Measurements from ENCODE around the gene CBR3. TPM values are rescaled to one million over a fixed set of nuclear protein-coding genes. Genes with fewer than 3 reads are reported as not detected.

Gene CBR3
- total and polyA plus RNA-seq, 2 of the 13 experiments (the other 11 are each of a cell fraction or from before 2014, with no cell fraction given), result not detected

- 100% methylated on average over 4 of the region's 6 CpGs for WGBS (ENCODE audit: low lambda C conversion rate)
- Histone ChIP-seq H3K4me2 (ENCODE audit: low read depth, low read length) (no peak overlapping the region), H3K36me3 (replicated peaks in 1 of 2; ENCODE audit: control insufficient read depth in 1 of 2, insufficient read depth in 2 of 2, low read length in 2 of 2) (peaks cover under 1 to 12% of the 10 kb centered on the region in 2 experiments; a peak in 3 of 5 replicates), H4K20me1 (ENCODE audit: insufficient read depth, low read length) (no peaks in the 10 kb centered on the region), H3K27ac (ENCODE audit: extremely low read length, insufficient read depth, low read length) (no peak overlapping the region), H3K9ac (ENCODE audit: insufficient read depth, low read depth, low read length) (no peak overlapping the region), H2AFZ (ENCODE audit: low read length) (no peak overlapping the region), H3K4me1 (ENCODE audit: insufficient read depth, low read length) (peaks cover 14% of the 10 kb centered on the region), H3K27me3 (ENCODE audit: control insufficient read depth in 1 of 2, insufficient read depth in 2 of 2, low read length in 2 of 2) (no peaks in the 10 kb centered on the region), H3K9me3 (ENCODE audit: low read length) (no peaks in the 10 kb centered on the region), H3K4me3 (replicated peaks in 1 of 3; ENCODE audit: insufficient read depth in 1 of 3, low read depth in 2 of 3, low read length in 3 of 3) (no peak overlapping the region), H3K79me2 (ENCODE audit: insufficient read depth, low read length) (no peaks in the 10 kb centered on the region)
- intact Hi-C loops (cut with micrococcal nuclease; ENCODE audit: unreplicated experiment), result no loop called here
- TF ChIP-seq ZNF766 (CRISPR knock-in tag; IDR thresholded peaks at IDR 0.05; ENCODE audit: borderline replicate concordance) (no peak), ZNF883 (CRISPR knock-in tag; IDR thresholded peaks at IDR 0.05; ENCODE audit: not compliant biosample characterization) (no peak)
- BruUV-seq (replicated peaks), result no TSS peak
- DNase-seq (ENCODE audit: low spot score) (no peak), ATAC-seq (no peak), FAIRE-seq (no peak)
- POLR2A ChIA-PET, result no interaction called here
- CTCF ChIA-PET (ENCODE audit: low intra/inter-chr PET ratio, low total read pairs), result no interaction called here
- in situ Hi-C loops (cut with HindIII; ENCODE audit: extremely low pct_ligation_motif_present, low pct_unique_long_range_greater_than_20kb), result no loop called here
Observed at GRCh38 chr21:36170823-36171222, 35.9 kb downstream of the CBR3 start.

GRCh38 chr21:36171336-36171735 is 36.5 kb downstream of the CBR3 start:
- WGBS (ENCODE audit: low lambda C conversion rate), result 84% methylated on average over 5 of the region's 5 CpGs
- ATAC-seq, result no peak
- no peak for FAIRE-seq
- Histone ChIP-seq H3K27me3 (ENCODE audit: control insufficient read depth in 1 of 2, insufficient read depth in 2 of 2, low read length in 2 of 2) (no peaks in the 10 kb centered on the region), H3K36me3 (replicated peaks in 1 of 2; ENCODE audit: control insufficient read depth in 1 of 2, insufficient read depth in 2 of 2, low read length in 2 of 2) (peaks cover 2 to 12% of the 10 kb centered on the region in 2 experiments; a peak in 3 of 5 replicates), H3K4me3 (replicated peaks in 1 of 3; ENCODE audit: insufficient read depth in 1 of 3, low read depth in 2 of 3, low read length in 3 of 3) (no peak overlapping the region), H3K9ac (ENCODE audit: insufficient read depth, low read depth, low read length) (no peak overlapping the region), H3K9me3 (ENCODE audit: low read length) (no peaks in the 10 kb centered on the region), H3K79me2 (ENCODE audit: insufficient read depth, low read length) (no peaks in the 10 kb centered on the region), H4K20me1 (ENCODE audit: insufficient read depth, low read length) (no peaks in the 10 kb centered on the region), H3K27ac (ENCODE audit: extremely low read length, insufficient read depth, low read length) (no peak overlapping the region), H2AFZ (ENCODE audit: low read length) (no peak overlapping the region), H3K4me2 (ENCODE audit: low read depth, low read length) (no peak overlapping the region), H3K4me1 (ENCODE audit: insufficient read depth, low read length) (peaks cover 14% of the 10 kb centered on the region)
- CTCF ChIA-PET (ENCODE audit: low intra/inter-chr PET ratio, low total read pairs), result no interaction called here
- intact Hi-C loops (cut with micrococcal nuclease; ENCODE audit: unreplicated experiment), result no loop called here
- DNase-seq (ENCODE audit: low spot score), result no peak
- BruUV-seq (replicated peaks), result TSS peak; percentile 44
- in situ Hi-C loops (cut with HindIII; ENCODE audit: extremely low pct_ligation_motif_present, low pct_unique_long_range_greater_than_20kb), result no loop called here
- POLR2A ChIA-PET, result no interaction called here
- TF ChIP-seq NR3C1 (CRISPR knock-in tag; IDR thresholded peaks at IDR 0.05) (no peak), FLYWCH1 (CRISPR knock-in tag; IDR thresholded peaks at IDR 0.05) (no peak), ZNF430 (CRISPR knock-in tag; IDR thresholded peaks at IDR 0.05) (no peak), NKX3-1 (CRISPR knock-in tag; IDR thresholded peaks at IDR 0.05) (no peak), ERF (CRISPR knock-in tag; IDR thresholded peaks at IDR 0.05) (no peak), MATR3 (CRISPR knock-in tag; IDR thresholded peaks at IDR 0.05) (no peak), ETS1 (CRISPR knock-in tag; IDR thresholded peaks at IDR 0.05) (no peak), SNAPC5 (CRISPR knock-in tag; IDR thresholded peaks at IDR 0.05; ENCODE audit: borderline replicate concordance) (no peak), ZNF616 (CRISPR knock-in tag; IDR thresholded peaks at IDR 0.05; ENCODE audit: low read depth) (no peak), ZNF431 (CRISPR knock-in tag; IDR thresholded peaks at IDR 0.05; ENCODE audit: borderline replicate concordance, low read depth) (no peak), SRSF4 (IDR thresholded peaks at IDR 0.05; ENCODE audit: low read depth, low read length, poor library complexity, severe bottlenecking) (no peak), ZNF282 (IDR thresholded peaks at IDR 0.05; ENCODE audit: partially characterized antibody) (no peak), SATB2 (CRISPR knock-in tag; IDR thresholded peaks at IDR 0.05) (no peak), KDM3A (CRISPR knock-in tag; IDR thresholded peaks at IDR 0.05; ENCODE audit: low read depth) (no peak), ZNF850 (CRISPR knock-in tag; conservative IDR thresholded peaks at IDR 0.05) (no peak), TERF1 (CRISPR knock-in tag; IDR thresholded peaks at IDR 0.05) (no peak)
